ENCODE measurements around the gene PCBP3. TPM values are rescaled to one million over a fixed set of nuclear protein-coding genes. Genes with fewer than 3 reads are reported as not detected.

The PCBP3 gene
- total and polyA plus RNA-seq, 12 donors = 1.7 to 15.8 (median 4.7) TPM

- H3K36me3 ChIP-seq (replicated peaks in 1 of 2) = no peaks in the 10 kb centered on the region
- no peaks in the 10 kb centered on the region for H3K4me1 ChIP-seq (replicated peaks in 1 of 2)
- no peak overlapping the region for H3K27ac ChIP-seq
- H3K9me3 ChIP-seq (replicated peaks in 1 of 3) = no peaks in the 10 kb centered on the region
- TF ChIP-seq POLR2A (IDR thresholded peaks at IDR 0.05) (no peak), CTCF (IDR thresholded peaks at IDR 0.05) (no peak)
- H3K27me3 ChIP-seq = no peaks in the 10 kb centered on the region
- no peak for DNase-seq
- WGBS, 4 donors = 81 to 95% (median 88%) methylated on average over 9 to 12 of the region's 12 CpGs
- H3K4me3 ChIP-seq = no peak overlapping the region
- intact Hi-C loops (cut with DNase I) = no loop called here
Observed at GRCh38 chr21:45905196-45905595, 261.7 kb downstream of the PCBP3 start.

GRCh38 chr21:45906196-45906805 lies 262.8 kb downstream of the PCBP3 start:
- Histone ChIP-seq H3K4me3 (no peak overlapping the region), H3K27ac (no peak overlapping the region), H3K36me3 (replicated peaks in 1 of 2) (no peaks in the 10 kb centered on the region), H3K4me1 (replicated peaks in 1 of 2) (no peaks in the 10 kb centered on the region), H3K27me3 (no peaks in the 10 kb centered on the region), H3K9me3 (replicated peaks in 1 of 3) (no peaks in the 10 kb centered on the region)
- DNase-seq = no peak
- TF ChIP-seq POLR2A (IDR thresholded peaks at IDR 0.05) (no peak), CTCF (IDR thresholded peaks at IDR 0.05) (no peak)
- WGBS, 4 donors = 86 to 93% (median 90%) methylated on average over 15 to 19 of the region's 19 CpGs
- intact Hi-C loops (cut with DNase I) = no loop called here

GRCh38 chr21:45906859-45907258 lies 263.3 kb downstream of the PCBP3 start:
- H3K36me3 ChIP-seq (replicated peaks in 1 of 2) = no peaks in the 10 kb centered on the region
- intact Hi-C loops (cut with DNase I) = no loop called here
- no peak overlapping the region for H3K27ac ChIP-seq
- H3K4me1 ChIP-seq (replicated peaks in 1 of 2) = no peaks in the 10 kb centered on the region
- TF ChIP-seq POLR2A (IDR thresholded peaks at IDR 0.05) (no peak), CTCF (IDR thresholded peaks at IDR 0.05) (no peak)
- H3K9me3 ChIP-seq (replicated peaks in 1 of 3) = no peaks in the 10 kb centered on the region
- DNase-seq = no peak
- WGBS, 4 donors = 87 to 96% (median 94%) methylated on average over 13 of the region's 13 CpGs
- no peaks in the 10 kb centered on the region for H3K27me3 ChIP-seq
- H3K4me3 ChIP-seq = no peak overlapping the region

- no peaks in the 10 kb centered on the region for H3K36me3 ChIP-seq (replicated peaks in 1 of 2)
- intact Hi-C loops (cut with DNase I) = no loop called here
- H3K4me3 ChIP-seq = no peak overlapping the region
- TF ChIP-seq POLR2A (IDR thresholded peaks at IDR 0.05) (no peak), CTCF (IDR thresholded peaks at IDR 0.05) (no peak)
- H3K27me3 ChIP-seq = no peaks in the 10 kb centered on the region
- DNase-seq = no peak
- H3K4me1 ChIP-seq (replicated peaks in 1 of 2) = no peaks in the 10 kb centered on the region
- no peak overlapping the region for H3K27ac ChIP-seq
- 85 to 92% (median 88%) methylated on average over 27 of the region's 27 CpGs for WGBS, 4 donors
- no peaks in the 10 kb centered on the region for H3K9me3 ChIP-seq (replicated peaks in 1 of 3)
Observed at GRCh38 chr21:45908536-45909237, 265.2 kb downstream of the PCBP3 start.
